ENCODE data around the gene PARD3B. TPM values are rescaled to one million over a fixed set of nuclear protein-coding genes. Genes with fewer than 3 reads are reported as not detected.

PARD3B gene
- total RNA-seq, 1 donor from 2014 or later = not detected

DNA sequence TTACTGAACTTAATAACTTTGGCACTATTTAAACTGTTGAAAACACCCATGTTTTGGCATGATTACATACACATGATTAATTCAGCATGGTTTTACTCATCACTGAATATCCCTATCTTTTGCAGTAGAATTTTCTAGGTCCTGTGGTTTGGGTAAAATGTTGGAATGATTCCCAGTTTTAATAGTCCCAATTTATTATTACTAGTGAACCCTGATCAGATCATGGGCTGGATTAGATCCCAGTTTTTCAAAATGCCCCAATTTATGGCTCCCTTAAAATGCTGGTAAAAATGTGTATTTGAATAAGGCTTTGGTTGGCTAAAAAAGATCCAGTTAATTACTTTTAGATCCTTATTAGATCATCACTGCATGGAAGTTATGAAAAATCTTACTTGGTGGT is 863.4 kb downstream of the PARD3B start:
- no peak overlapping the region for H3K4me3 Mint-ChIP-seq
- H3K36me3 Mint-ChIP-seq (ENCODE audit: low read depth) = no peaks in the 10 kb centered on the region
- TF ChIP-seq, protein P1, sequence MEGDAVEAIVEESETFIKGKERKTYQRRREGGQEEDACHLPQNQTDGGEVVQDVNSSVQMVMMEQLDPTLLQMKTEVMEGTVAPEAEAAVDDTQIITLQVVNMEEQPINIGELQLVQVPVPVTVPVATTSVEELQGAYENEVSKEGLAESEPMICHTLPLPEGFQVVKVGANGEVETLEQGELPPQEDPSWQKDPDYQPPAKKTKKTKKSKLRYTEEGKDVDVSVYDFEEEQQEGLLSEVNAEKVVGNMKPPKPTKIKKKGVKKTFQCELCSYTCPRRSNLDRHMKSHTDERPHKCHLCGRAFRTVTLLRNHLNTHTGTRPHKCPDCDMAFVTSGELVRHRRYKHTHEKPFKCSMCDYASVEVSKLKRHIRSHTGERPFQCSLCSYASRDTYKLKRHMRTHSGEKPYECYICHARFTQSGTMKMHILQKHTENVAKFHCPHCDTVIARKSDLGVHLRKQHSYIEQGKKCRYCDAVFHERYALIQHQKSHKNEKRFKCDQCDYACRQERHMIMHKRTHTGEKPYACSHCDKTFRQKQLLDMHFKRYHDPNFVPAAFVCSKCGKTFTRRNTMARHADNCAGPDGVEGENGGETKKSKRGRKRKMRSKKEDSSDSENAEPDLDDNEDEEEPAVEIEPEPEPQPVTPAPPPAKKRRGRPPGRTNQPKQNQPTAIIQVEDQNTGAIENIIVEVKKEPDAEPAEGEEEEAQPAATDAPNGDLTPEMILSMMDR (IDR thresholded peaks at IDR 0.05) = no peak
- CTCF ChIA-PET = no interaction called here
- peaks cover 2% of the 10 kb centered on the region for H3K9me3 Mint-ChIP-seq
- no peak overlapping the region for H3K27ac Mint-ChIP-seq
- peaks cover 2% of the 10 kb centered on the region for H3K27me3 Mint-ChIP-seq
- no peak for DNase-seq
- intact Hi-C loops (cut with micrococcal nuclease) = no loop called here
- H3K4me1 Mint-ChIP-seq = no peaks in the 10 kb centered on the region
- no peak for ATAC-seq (ENCODE audit: low read depth)
- POLR2A ChIA-PET = no interaction called here

GRCh38 chr2:205409411-205409810 is 864.1 kb downstream of the PARD3B start:
- ChIA-PET CTCF (no interaction called here), POLR2A (no interaction called here)
- Mint-ChIP-seq H3K27me3 (peaks cover 2% of the 10 kb centered on the region), H3K4me1 (no peaks in the 10 kb centered on the region), H3K9me3 (peaks cover 2% of the 10 kb centered on the region), H3K36me3 (ENCODE audit: low read depth) (no peaks in the 10 kb centered on the region), H3K4me3 (no peak overlapping the region), H3K27ac (no peak overlapping the region)
- DNase-seq (no peak), ATAC-seq (ENCODE audit: low read depth) (no peak)
- TF ChIP-seq, protein P1 (IDR thresholded peaks at IDR 0.05) = no peak
- intact Hi-C loops (cut with micrococcal nuclease) = no loop called here

DNA sequence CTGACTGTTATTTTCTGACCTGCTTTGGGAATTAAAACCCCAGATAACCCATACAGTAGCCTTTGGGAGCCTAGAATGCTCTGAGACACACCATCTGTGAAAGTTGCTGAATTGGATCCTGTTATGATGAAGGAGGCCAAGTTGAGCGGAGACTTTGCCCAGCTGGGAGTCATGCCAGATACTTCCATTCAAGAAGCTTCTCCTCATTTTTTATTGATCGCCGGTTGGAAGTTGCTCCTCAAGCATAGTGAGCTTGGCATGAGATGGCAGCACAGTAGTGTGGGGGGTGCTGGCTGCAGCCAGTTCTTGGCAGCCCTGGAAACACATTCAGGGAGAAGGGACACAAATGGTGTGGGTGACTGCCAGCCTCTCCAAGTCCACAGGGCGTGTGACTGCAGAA is 866.3 kb downstream of the PARD3B start:
- intact Hi-C loops (cut with micrococcal nuclease) = no loop called here

DNA sequence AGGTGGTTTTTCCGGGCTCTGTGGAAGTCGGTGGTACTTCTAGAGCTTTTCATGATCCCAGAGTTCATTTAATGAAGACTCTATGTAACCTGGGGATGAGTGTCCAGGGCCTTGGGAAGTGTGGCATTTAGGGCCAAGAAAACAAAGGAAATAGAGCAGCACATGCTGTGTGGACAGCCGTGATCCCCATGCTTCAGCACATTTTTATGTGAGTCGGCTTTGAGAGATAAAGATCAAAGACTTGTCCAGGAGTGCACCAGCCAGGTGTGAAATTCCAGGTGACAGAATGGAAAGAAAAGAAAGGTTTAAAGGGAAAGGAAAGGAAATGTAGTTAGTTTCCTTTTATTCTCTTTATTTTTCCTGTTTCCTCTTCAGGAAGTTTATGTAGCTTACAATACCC is 879.1 kb downstream of the PARD3B start:
- TF ChIP-seq, protein P1 (IDR thresholded peaks at IDR 0.05) = no peak
- DNase-seq (no peak), ATAC-seq (ENCODE audit: low read depth) (no peak)
- peaks cover 2% of the 10 kb centered on the region for H3K27me3 Mint-ChIP-seq
- intact Hi-C loops (cut with micrococcal nuclease) = no loop called here
- H3K27ac Mint-ChIP-seq = no peak overlapping the region
- no peaks in the 10 kb centered on the region for H3K9me3 Mint-ChIP-seq
- no peak overlapping the region for H3K4me3 Mint-ChIP-seq
- POLR2A ChIA-PET = no interaction called here
- H3K36me3 Mint-ChIP-seq (ENCODE audit: low read depth) = no peaks in the 10 kb centered on the region
- no peaks in the 10 kb centered on the region for H3K4me1 Mint-ChIP-seq
- CTCF ChIA-PET = no interaction called here

More for the DNA sequence above, 866.3 kb downstream of the PARD3B start:
- TF ChIP-seq, protein P1 (IDR thresholded peaks at IDR 0.05) = no peak
- Mint-ChIP-seq H3K9me3 (no peaks in the 10 kb centered on the region), H3K36me3 (ENCODE audit: low read depth) (no peaks in the 10 kb centered on the region), H3K4me3 (no peak overlapping the region), H3K4me1 (no peaks in the 10 kb centered on the region), H3K27ac (no peak overlapping the region), H3K27me3 (peaks cover 4% of the 10 kb centered on the region)
- ATAC-seq (ENCODE audit: low read depth) (no peak), DNase-seq (no peak)
- ChIA-PET POLR2A (no interaction called here), CTCF (no interaction called here)

DNA sequence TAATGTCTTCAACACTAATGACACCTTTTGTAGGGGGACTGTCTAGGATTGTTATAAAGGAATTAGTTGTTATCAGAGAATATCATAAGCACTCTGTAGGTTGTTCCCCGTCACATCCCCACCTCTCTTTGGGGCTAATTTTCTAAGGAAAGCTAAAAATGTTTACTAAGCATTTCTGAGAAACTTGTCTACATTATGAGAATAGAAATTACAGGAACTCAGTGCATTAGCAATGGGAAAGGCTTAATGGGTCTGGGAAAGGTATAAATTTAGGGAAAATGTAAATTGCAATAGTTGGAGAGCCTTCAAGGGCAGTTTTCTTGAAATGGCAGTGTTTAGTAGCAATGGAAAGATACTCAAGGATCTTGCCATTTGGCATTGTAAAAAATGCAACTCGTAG is 879.8 kb downstream of the PARD3B start:
- Mint-ChIP-seq H3K9me3 (no peaks in the 10 kb centered on the region), H3K27me3 (peaks cover under 1% of the 10 kb centered on the region), H3K4me3 (no peak overlapping the region), H3K36me3 (ENCODE audit: low read depth) (no peaks in the 10 kb centered on the region), H3K4me1 (no peaks in the 10 kb centered on the region), H3K27ac (no peak overlapping the region)
- TF ChIP-seq, protein P1 (IDR thresholded peaks at IDR 0.05) = no peak
- DNase-seq (no peak), ATAC-seq (ENCODE audit: low read depth) (no peak)
- intact Hi-C loops (cut with micrococcal nuclease) = no loop called here
- ChIA-PET CTCF (no interaction called here), POLR2A (no interaction called here)

All from activated B cell treated with CpG ODN at 0.5 μM for 24 hours (primary cell).